HCT116 (cell line): ENCODE measurements around the gene EPHB2. TPM values are rescaled to one million over a fixed set of nuclear protein-coding genes. Genes with fewer than 3 reads are reported as not detected.

ENCODE experiments used
- ATAC-seq: fragments of 200-7000 bp; cut with Tn5 transposase; 2 replicates; pipeline ENCODE4 v1.9.1; 2020; ENCODE audit warnings: mild to moderate bottlenecking, moderate library complexity
- BruUV-seq: library from RNA; stranded (reverse); fragments of 400-500 nt; replicated peaks from 2 replicates; lab custom pipeline; 2021; lab: Mats Ljungman, UMichigan
- CTCF ChIA-PET: fragments of 300-600 bp; sonication (Branson Sonifier 250); formaldehyde crosslinking; loops from one replicate; lab custom pipeline; 2021; ENCODE audit warnings: antibody characterized with exemption; lab: Charles Lee
- POLR2A ChIA-PET: fragments of 300-600, 350-600 bp; sonication (Branson Sonifier 250); formaldehyde crosslinking; loops from one replicate; lab custom pipeline; 2021; ENCODE audit warnings: antibody characterized with exemption; lab: Charles Lee
- RAD21 ChIA-PET, 2 experiments: fragments of 300-600 bp; sonication (Branson Sonifier 250); formaldehyde crosslinking; loops; one replicate each; lab custom pipeline; 2023; ENCODE audit warnings: low total read pairs in 2 of 2; ENCODE audit not compliant: uncharacterized antibody in 2 of 2, unreplicated experiment in 2 of 2, low non-redundant PET in 1 of 2; lab: Charles Lee
- DNase-seq: peaks from one replicate; pipeline ENCODE4 v3.0.0-alpha.2; 2010; ENCODE audit warnings: low read depth, low spot score
- H2AFZ ChIP-seq: fragments of 200-600 bp; shearing (Covaris generic), sonication (generic); 2 replicates; pipeline ENCODE4 v1.6.1; 2017; ENCODE audit warnings: low read depth, mixed run types, mixed read lengths, antibody characterized with exemption, low read length; ENCODE audit not compliant: poor library complexity, severe bottlenecking
- H3K27ac ChIP-seq: 2 replicates; pipeline ENCODE4 v1.5.1; 2012; ENCODE audit warnings: low read depth, low read length
- H3K27me3 ChIP-seq: fragments of 200-600 bp; sonication (generic); 2 replicates; pipeline ENCODE4 v1.6.1; 2016; ENCODE audit warnings: mixed run types, low read length, mixed read lengths; ENCODE audit not compliant: insufficient read depth
- H3K36me3 ChIP-seq, 2 experiments: fragments of 200-500 bp in 1 of 2; fragments of 200-600 bp in 1 of 2; sonication (Bioruptor generic) in 1 of 2; sonication (generic) in 1 of 2; 2 replicates each; pipeline versions ENCODE4 v1.5.1 to v1.6.1; 2014 to 2016; ENCODE audit warnings: low read length in 2 of 2, inconsistent platforms in 1 of 2, mixed read lengths in 1 of 2, mixed run types in 1 of 2; ENCODE audit not compliant: insufficient read depth in 2 of 2, control insufficient read depth in 1 of 2
- H3K4me1 ChIP-seq, 2 experiments: fragments of 200-600 bp in 1 of 2; sonication (generic) in 1 of 2; 2 replicates each; pipeline versions ENCODE4 v1.5.1 to v1.6.1; 2012 to 2017; ENCODE audit warnings: low read length in 2 of 2, inconsistent platforms in 1 of 2, mild to moderate bottlenecking in 1 of 2, mixed read lengths in 1 of 2, mixed run types in 1 of 2, moderate library complexity in 1 of 2; ENCODE audit not compliant: insufficient read depth in 2 of 2, control insufficient read depth in 1 of 2
- H3K4me2 ChIP-seq: fragments of 200-600 bp; sonication (generic); 2 replicates; pipeline ENCODE4 v1.6.1; 2017; ENCODE audit warnings: mixed run types, low read length, mixed read lengths
- H3K4me3 ChIP-seq, 2 experiments: fragments of 200-600 bp in 1 of 2; sonication (generic) in 1 of 2; replicated peaks in 1 of 2; 2 replicates each; pipeline ENCODE4 v1.5.1; 2011 to 2016; ENCODE audit warnings: low read length in 2 of 2, control low read depth in 1 of 2, low read depth in 1 of 2, mild to moderate bottlenecking in 1 of 2, mixed read lengths in 1 of 2, mixed run types in 1 of 2
- H3K79me2 ChIP-seq: fragments of 200-600 bp; sonication (generic); 2 replicates; pipeline ENCODE4 v1.6.1; 2017; ENCODE audit warnings: mild to moderate bottlenecking, mixed run types, low read length, moderate library complexity, mixed read lengths; ENCODE audit not compliant: insufficient read depth
- H3K9ac ChIP-seq: fragments of 200-600 bp; sonication (generic); 2 replicates; pipeline ENCODE4 v1.6.1; 2016; ENCODE audit warnings: low read length, mixed read lengths
- H3K9me2 ChIP-seq: fragments of 200-600 bp; sonication (generic), shearing (Covaris generic); 2 replicates; pipeline ENCODE4 v1.6.1; 2017; ENCODE audit warnings: mixed run types, mild to moderate bottlenecking, moderate library complexity; ENCODE audit not compliant: insufficient read depth
- H3K9me3 ChIP-seq, 2 experiments: fragments of 200-500 bp in 1 of 2; fragments of 200-600 bp in 1 of 2; sonication (Bioruptor generic) in 1 of 2; sonication (generic) in 1 of 2; 2 replicates each; pipeline ENCODE4 v1.6.1; 2014 to 2017; ENCODE audit warnings: low read length in 2 of 2, mixed read lengths in 2 of 2, inconsistent platforms in 1 of 2, low read depth in 1 of 2, mild to moderate bottlenecking in 1 of 2, mixed run types in 1 of 2, moderate library complexity in 1 of 2; ENCODE audit not compliant: control insufficient read depth in 1 of 2, insufficient read depth in 1 of 2
- H4K20me1 ChIP-seq: fragments of 200-600 bp; sonication (generic), shearing (Covaris generic); 2 replicates; pipeline ENCODE4 v1.6.1; 2017; ENCODE audit warnings: mixed run types, mild to moderate bottlenecking, moderate library complexity; ENCODE audit not compliant: insufficient read depth
- CEBPB ChIP-seq: IDR thresholded peaks from 2 replicates; pipeline ENCODE4 v1.6.1; 2012; ENCODE audit warnings: low read depth
- CTCF ChIP-seq, 3 experiments: fragments of 200-600 bp in 1 of 3; sonication (generic) in 1 of 3; IDR thresholded peaks in 2 of 3; conservative IDR thresholded peaks in 1 of 3; 2 replicates each; pipeline ENCODE4 v1.5.1; 2012 to 2017; ENCODE audit warnings: low read depth in 2 of 3, low read length in 2 of 3, antibody characterized with exemption in 1 of 3, borderline replicate concordance in 1 of 3, control low read depth in 1 of 3, mild to moderate bottlenecking in 1 of 3, mixed read lengths in 1 of 3, mixed run types in 1 of 3, moderate library complexity in 1 of 3; ENCODE audit not compliant: insufficient read depth in 1 of 3
- ELF1 ChIP-seq: IDR thresholded peaks from 2 replicates; pipeline ENCODE4 v1.6.1; 2012; ENCODE audit warnings: low read depth, borderline replicate concordance
- JUND ChIP-seq: IDR thresholded peaks from 2 replicates; pipeline ENCODE4 v1.6.1; 2012
- POLR2AphosphoS5 ChIP-seq: IDR thresholded peaks from 2 replicates; pipeline ENCODE4 v1.6.1; 2011; ENCODE audit warnings: mild to moderate bottlenecking, low read depth, low read length, moderate library complexity
- RAD21 ChIP-seq: IDR thresholded peaks from 2 replicates; pipeline ENCODE4 v1.6.1; 2012; ENCODE audit warnings: low read depth, mild to moderate bottlenecking
- REST ChIP-seq: IDR thresholded peaks from 2 replicates; pipeline ENCODE4 v1.6.1; 2012; ENCODE audit warnings: low read depth
- SP1 ChIP-seq: IDR thresholded peaks from 2 replicates; pipeline ENCODE4 v1.6.1; 2012; ENCODE audit warnings: low read depth
- SRF ChIP-seq: IDR thresholded peaks from 2 replicates; pipeline ENCODE4 v1.6.1; 2012; ENCODE audit warnings: low read depth
- YY1 ChIP-seq: IDR thresholded peaks from 2 replicates; pipeline ENCODE4 v1.6.1; 2011; ENCODE audit warnings: low read length, low read depth, moderate library complexity, mild to moderate bottlenecking; ENCODE audit not compliant: insufficient replicate concordance; ENCODE audit errors: extremely low read depth
- ZFX ChIP-seq: fragments of 450-650 bp; IDR thresholded peaks from 2 replicates; pipeline ENCODE4 v1.6.1; 2017
- intact Hi-C: fragments of 100-400 bp; cut with micrococcal nuclease; formaldehyde crosslinking; loops from 2 replicates; pipeline ENCODE4 v1.10.0; 2022
- total RNA-seq: library from RNA; stranded (reverse); gene quantifications from one replicate; pipeline ENCODE4 v1.2.1, GENCODE V29; 2021; ENCODE audit not compliant: unreplicated experiment

EPHB2 gene
- total RNA-seq, 1 experiment from 2014 or later: 19.5 TPM

DNA sequence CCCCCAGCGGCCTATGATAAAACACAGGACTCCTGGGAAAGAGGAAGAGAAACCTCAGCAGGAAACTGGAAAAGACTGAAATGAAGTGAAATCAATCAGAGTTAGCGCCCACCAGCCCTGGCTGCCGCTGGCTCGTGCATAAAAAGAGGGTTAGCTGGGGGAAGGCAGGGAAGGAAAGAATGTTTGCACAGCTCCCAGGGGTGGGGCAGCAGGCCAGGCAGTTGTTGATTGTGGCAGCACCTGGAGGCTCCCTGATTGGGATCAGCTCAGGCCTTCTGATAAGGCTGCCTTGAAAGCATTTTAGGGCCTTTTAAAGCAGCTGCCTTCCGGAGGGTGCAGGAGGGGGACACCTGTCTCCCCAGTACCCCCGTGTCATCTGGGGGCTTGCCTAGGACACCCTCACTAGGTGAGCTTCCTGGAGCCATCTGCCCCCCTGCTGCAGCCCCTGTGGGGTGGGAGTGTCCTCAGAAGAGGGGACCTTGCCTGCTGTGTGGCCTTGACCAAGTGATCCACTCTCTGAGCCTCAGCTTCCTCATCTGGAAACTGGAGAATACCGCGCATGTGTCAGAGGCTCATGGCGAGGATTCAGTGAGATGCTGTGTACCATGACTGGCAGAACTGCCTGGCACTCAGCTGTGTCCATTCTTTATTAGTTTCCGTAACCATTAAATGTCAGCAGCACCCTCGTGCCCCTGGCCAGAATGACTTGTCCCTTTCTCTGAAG is 6.6 kb downstream of the EPHB2 start:
- no peaks in the 10 kb centered on the region for H3K36me3 ChIP-seq
- no peaks in the 10 kb centered on the region for H3K9me2 ChIP-seq
- TF ChIP-seq SP1 (no peak), RAD21 (no peak), SRF (no peak), JUND (no peak), REST (no peak), YY1 (no peak), CTCF (IDR thresholded peaks at IDR 0.05 in 2 of 3, conservative IDR thresholded peaks at IDR 0.05 in 1 of 3; ENCODE audit: borderline replicate concordance in 1 of 3, insufficient read depth in 1 of 3, low read depth in 2 of 3, low read length in 2 of 3) (no peak), CEBPB (no peak), ELF1 (no peak), ZFX (no peak), POLR2AphosphoS5 (no peak)
- no peak overlapping the region for H2AFZ ChIP-seq
- POLR2A ChIA-PET: no interaction called here
- no peak overlapping the region for H3K9ac ChIP-seq
- DNase-seq (no peak), ATAC-seq (no peak)
- RAD21 ChIA-PET: no interaction called here
- CTCF ChIA-PET: interaction anchor here (1.1 kb wide), 1 partner anchor 13 kb away, joined by 4 read pairs; no protein-coding TSS in a partner anchor
- H3K4me1 ChIP-seq: peaks cover 0 to under 1% of the 10 kb centered on the region in 2 experiments; a peak in 1 of 4 replicates
- intact Hi-C loops: no loop called here
- no peak overlapping the region for H3K27ac ChIP-seq
- no peaks in the 10 kb centered on the region for H3K27me3 ChIP-seq
- BruUV-seq: no TSS peak
- no peaks in the 10 kb centered on the region for H4K20me1 ChIP-seq
- H3K4me3 ChIP-seq: no peak overlapping the region
- no peaks in the 10 kb centered on the region for H3K9me3 ChIP-seq
- no peak overlapping the region for H3K4me2 ChIP-seq
- H3K79me2 ChIP-seq: no peaks in the 10 kb centered on the region
